GM18499 (cell line): Measurements from ENCODE around the gene EIF3K.
"Not testable (repeated sequence)": the region's sequence is repeated elsewhere in the genome, so short reads cannot be mapped to it uniquely, and the experiment has no call there.

ENCODE experiments used
- ATAC-seq: cut with Tn5 transposase; IDR thresholded peaks from one replicate; pipeline ENCODE4 v1.9.1; 2021; ENCODE audit warnings: moderate number of reproducible peaks; ENCODE audit not compliant: insufficient read depth, unreplicated experiment

The EIF3K gene

DNA sequence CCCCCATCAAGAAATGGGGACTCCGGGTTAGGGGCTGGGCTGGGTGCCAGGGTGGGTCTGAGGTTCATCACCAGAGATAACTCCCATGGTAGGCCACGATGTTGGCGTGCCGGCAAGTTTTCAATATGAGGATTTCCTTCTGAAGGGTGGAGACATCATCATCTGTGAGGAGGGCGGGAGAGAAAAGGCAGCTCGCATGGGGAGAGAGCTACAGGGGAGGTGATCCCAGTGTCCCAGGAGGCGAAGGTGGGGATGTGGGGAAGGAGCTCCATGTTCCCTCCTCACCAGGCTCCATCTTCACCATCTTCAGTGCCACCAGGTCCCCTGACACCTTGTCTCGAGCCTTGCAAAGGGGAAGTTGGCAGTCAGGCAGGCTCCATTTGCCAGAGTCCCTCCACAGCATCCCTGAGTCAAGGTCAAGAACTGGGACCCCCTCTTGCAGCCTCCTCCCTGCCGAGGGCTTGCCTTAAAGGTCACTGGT lies 1.7 kb upstream of the EIF3K start:
- ATAC-seq = no peak

DNA sequence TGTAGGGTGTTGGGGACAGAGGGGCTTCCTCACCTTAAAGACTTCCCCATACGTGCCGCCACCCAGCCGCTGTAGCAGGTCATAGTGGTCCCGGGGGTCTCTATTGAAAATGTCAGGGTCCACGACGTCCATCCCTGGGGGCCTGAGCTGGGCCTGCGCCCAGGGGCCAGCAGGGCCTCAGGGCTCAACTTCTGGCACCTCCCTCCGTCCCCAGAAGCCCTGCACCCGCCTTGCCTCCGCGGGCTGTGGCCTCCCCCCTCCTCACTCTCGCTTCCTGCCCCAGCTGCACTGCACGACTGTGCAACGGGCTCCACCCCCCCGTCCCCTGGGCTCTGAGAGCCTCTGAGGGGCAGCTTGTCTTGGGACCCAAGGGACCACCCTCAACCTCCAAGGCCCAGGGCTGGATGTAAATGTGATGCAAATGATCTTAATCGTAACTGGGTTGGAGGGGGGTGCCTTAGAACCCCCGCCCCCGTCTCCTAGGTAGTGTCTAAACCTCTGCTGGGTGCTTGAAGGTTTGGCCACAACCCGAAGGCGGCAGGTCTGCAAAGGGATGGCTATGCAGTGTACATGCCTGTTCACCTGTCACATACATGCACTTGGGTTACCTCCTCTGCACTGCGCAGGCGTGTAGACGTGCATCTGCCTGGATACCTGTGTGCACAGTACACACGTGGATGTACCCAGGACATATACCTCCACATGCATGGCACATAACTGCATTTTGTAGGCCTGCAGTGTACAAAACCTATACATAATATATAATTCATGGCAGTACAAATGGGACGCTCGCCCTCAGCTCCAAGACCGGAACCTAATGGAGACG lies 1.0 kb upstream of the EIF3K start, which contains the start of gene MAP4K1:
Gene MAP4K1 (minus strand): TSS at position 190 of the 826 bp plus-strand sequence. CDS start 58 bp downstream, at position 132.
- peak; percentile 43 for ATAC-seq

DNA sequence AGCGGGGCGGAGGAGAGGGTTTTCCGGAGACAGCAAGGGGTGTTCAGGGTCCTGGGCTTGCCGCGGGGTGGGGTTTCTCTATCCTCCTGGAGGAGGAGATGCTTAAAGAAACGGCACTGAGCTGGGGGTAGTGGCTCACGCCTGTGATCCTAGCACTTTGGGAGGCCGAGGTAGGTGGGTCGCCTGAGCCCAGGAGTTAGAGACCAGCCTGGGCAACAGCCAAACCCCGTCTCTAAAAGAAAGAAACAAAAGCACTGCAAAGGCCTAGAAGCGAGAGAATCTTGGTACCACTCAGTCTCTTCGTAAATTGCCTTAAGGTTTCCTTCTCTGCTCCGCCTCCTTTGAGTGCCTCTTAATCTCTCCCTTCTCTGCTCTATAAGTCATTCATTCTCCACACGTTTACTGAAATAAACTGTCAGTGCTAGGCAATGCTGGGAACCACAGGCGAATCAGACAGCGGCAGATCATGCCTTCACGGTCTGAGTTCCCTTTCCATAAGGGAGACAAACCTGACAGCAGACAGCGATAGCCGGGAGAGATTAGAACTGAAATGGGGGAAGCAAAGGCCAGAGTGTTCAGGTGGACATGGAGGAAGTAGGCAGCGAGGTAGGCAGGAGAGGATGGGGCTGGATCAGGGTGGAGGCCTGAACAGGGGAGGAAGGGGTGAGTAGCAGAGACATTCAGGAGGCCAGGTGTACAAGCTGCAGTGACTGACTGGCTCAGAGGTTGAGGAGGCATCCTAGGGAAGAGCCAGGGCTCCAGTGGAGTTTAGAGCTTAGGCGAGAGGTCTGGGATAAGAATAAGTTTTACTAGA lies 580 bp downstream of the EIF3K start:
- no peak for ATAC-seq

DNA sequence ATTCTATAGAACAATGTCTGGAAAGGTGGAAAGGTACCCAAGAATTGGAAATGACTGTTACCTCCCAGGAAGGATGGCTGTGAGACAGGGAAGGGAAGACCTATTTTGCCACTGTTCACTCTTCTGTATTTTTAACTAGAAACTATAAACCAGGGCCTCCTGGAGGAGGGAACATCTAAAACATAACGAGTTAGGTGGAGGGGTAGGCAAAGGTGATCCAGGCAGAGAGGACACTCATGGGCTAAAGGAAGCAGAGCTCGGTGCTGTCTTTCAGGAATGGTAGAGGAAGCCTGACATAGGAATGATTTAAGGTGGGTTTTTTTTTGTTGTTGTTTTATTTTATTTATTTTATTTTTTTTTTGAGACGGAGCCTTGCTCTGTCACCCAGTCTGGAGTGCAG lies 5.8 kb downstream of the EIF3K start:
- no peak for ATAC-seq

DNA sequence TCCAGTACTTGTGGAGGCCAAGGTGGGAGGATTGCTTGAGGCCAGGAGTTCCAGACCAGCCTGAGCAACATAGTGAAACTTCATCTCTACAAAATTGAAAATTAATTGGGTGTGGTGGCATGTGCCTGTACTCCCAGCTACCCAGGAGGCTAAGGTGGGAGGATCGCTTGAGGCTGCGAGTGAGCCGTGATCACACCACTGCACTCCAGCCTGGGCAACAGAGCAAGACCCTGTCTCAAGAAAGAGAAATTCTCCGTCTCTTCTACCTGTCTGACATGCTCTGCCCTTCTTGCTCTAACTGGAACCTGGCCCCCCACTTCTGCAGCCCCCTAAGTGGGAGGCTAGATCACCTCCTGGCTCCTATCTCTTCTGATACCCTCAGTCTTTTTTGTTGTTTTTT lies 7.4 kb downstream of the EIF3K start:
- no peak for ATAC-seq

DNA sequence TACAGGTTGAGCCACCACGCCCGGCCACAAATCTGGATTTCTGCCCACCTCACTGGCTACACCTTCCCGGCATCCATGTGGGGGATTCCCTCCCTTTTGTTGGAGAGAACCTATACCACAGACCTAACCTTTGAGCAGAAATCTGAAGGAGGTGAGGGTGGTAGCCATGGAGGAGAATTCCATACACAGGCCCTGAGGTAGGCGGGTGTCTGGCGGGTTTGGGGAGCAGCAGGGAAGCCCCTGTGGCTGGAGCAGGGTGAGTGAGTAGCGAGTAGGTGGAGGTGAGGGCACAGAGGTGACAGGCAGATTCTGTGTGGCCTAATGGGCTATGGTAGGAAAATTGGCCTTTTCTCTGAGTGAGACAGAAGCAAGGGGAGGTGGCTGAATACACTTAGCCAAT lies 10.6 kb downstream of the EIF3K start:
- ATAC-seq = no peak

DNA sequence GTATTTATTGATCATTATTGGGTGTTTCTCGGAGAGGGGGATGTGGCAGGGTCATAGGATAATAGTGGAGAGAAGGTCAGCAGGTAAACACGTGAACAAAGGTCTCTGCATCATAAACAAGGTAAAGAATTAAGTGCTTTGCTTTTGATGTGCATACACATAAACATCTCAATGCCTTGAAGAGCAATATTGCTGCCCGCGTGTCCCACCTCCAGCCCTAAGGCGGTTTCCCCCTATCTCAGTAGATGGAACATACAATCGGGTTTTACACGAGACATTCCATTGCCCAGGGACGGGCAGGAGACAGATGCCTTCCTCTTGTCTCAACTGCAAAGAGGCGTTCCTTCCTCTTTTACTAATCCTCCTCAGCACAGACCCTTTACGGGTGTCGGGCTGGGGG lies 12.3 kb downstream of the EIF3K start:
- not testable (repeated sequence) for ATAC-seq

DNA sequence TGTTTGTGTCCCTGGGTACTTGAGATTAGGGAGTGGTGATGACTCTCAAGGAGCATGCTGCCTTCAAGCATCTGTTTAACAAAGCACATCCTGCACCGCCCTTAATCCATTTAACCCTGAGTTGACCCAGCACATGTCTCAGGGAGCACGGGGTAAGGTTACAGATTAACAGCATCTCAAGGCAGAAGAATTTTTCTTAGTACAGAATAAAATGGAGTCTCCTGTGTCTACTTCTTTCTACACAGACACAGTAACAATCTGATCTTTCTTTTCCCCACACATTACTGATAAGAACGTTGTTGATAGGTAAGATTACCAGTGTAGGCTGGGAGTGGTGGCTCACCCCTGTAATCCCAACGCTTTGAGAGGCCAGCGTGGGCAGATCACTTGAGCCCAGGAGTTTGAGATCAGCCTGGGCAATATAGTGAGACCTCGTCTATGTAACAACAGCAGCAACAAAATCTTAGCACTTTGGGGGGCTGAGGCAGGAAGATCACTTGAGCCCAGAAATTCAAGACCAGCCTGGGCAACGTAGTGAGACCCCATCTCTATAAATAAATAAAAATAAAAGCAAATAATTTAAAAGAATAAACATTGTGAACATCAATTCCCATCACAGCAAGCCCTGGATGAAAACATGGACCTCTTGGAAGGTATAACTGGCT lies 13.0 kb downstream of the EIF3K start:
- ATAC-seq = not testable (repeated sequence)

DNA sequence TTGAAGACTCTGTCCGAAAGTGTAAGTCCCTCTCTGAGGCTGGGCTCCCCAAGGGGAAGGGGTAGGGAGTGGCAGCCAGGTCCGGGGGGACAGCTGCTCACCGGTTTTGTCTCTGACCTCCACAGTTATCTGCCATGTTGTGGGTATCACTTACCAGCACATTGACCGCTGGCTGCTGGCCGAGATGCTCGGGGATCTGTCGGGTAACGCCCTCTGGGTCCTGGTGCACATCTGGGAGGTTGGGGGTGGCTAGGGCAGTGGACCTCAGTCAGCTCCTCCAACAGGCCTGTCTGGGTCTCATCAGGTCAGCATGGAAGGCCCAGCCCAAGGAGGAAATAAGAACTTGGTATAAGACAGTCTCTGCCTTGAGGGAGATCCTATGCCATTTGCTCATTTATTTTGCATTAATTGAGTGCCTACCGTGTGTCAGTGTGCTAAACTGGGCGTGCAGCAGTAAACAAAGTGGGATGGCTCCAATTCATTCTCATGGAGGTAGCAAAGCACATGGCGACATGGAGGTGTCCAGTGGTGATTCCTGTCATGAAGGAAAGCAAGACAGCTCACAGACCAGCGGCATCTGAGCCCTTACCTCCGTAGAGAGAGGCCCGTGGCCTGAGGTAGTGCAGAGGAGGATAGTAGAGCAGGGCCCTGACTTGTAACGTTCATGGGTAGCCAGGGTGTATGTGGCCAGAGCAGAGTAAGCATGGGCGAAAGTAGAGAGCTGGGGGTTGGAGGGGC lies 13.7 kb downstream of the EIF3K start:
- no peak for ATAC-seq

DNA sequence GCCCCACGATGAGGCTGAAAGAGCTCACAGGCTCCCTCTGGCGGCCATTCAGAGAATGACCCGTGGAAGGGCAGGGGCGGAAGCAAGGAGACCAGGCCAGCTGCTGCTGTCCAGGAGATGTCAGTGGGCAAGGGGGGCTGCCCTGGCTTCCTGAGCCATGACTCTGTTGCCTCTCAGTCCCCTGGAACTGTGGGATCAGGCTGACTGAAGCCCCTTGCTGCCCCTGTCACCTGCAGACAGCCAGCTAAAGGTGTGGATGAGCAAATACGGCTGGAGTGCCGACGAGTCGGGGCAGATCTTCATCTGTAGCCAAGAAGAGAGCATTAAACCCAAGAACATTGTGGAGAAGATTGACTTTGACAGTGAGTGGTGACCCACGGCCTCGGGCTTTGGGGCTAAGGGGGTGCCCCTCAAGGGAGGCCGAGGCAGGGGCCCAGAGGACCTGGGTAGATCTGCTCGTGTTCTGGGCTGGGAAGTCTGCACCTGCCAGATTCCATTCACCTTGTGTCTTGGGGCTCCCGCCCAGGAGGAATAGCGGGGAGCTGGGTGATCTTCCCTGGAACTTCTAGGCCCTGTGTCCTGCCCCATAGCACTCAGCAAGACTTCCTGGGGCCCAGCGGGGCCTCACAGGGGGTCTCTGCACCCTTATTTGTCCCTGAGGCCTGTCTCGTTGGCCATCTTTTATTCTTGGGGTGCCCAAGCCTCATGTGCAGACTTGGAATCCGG lies 15.9 kb downstream of the EIF3K start:
- no peak for ATAC-seq

DNA sequence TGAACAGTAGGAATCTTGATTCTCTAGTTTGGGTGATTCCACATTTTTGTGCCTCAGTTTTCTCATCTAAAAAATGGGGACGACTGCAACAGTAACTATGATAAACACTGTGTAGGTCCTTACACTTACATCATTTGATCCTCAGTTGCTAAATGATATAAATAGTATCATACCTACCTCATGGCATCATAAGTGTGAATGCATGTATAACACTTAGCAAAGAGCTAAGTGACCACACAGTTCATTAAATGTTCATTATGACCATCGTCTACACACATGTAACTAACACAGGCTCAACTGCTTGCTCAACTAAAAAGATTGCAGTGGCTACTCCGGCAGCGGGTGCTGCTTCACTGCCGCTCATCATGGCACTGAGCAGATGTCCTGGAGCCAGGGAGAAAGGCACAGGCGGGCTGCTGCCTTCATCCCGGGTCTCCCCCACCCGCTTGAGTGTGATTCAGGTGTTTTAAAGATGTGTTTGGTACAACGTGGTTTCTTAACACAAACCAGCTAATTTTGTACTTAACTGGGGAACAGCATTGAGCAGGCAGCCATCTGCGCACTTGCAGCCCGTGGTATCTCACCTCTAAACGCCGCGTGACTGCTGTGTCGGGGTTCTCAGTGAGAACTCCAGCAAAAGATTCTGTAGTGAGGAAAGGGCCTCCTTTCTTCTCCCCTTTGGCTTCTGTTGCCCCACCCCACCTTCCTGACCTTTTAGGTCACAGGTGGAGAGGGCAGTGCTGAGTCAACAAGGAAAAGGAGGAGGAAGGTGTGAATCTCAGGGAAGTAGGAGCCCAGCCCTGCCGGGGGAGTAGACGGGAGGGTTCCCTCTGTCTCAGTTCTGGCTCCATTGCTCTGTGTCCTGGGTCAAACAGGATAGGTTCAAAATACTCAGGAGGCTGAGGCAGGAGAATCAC lies 16.8 kb downstream of the EIF3K start:
- no peak for ATAC-seq

DNA sequence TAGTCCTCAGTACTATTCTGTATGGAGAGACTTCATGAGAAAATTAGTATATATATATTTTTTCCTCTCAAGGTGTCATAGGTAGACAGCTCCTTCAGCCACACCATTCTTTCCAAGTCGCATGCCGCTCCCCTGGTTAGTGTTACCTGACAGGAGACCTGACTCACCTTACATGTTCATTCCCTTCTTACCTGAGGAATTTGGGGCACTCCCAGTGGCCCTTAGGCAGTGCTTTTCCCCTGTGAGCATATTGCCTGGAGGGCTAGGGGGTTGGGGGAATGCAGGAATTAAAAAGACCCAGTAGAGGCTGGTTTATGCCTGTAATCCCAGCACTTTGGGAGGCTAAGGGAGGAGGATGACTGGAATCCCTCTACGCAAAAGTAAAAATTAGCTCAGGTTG lies 19.5 kb downstream of the EIF3K start:
- ATAC-seq = no peak

DNA sequence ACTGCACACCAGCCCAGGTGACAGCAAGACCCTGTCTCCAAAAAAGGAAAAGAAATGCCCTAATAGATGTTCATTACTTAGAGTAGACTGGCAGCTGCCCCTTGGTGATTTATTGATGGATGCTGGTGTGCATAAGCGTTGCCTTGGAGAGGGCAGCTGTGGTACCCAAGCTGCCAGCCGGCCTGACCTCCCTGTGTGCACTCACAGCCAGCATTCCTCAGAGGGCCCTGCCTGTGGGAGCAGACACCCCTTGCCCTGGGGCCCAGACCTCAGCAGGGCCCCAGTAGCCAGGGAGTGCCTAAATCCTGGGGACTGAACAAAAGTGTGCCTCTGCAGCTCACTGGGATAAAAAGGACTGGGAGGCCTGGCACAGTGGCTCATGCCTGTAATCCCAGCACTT lies 20.7 kb downstream of the EIF3K start:
- no peak for ATAC-seq

DNA sequence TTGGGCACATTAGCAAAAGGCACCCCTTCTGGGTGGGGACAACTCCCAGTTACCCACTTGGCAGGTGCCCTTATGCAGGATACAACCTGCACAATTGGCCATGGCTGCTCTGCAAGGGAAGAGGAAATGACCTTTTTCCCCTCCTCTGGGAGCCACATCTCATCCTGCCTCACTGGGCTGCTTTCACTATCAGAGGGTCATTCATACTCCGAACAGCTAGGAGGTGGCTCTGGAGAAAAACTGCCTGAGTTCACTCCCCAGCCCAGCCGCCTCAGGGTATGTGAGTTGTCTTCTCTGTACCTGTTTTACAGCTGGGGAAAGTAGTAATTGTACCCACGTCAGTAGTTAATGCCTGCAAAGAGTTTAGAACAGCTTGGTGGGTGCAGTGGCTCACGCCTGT lies 21.4 kb downstream of the EIF3K start:
- no peak for ATAC-seq

DNA sequence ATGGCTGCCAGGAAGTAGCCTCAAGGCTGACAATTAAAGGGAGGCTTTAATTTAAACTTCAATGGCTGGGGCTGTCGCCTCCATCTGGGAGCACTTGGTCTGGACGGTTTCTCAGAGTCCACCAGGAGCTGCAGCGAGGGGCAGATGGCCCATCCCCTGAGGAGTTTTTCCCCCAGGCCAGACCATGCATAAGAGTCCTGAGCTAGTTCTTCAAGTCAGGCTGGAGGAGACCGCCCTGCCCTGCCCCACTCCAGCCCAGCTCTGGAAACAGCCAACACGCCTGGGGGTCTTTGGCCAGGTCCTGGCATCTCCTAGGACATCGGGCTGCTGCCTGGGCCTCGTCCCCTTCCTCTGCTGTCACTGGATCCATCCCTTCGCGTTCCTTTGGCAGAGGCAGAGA lies 23.2 kb downstream of the EIF3K start:
- no peak for ATAC-seq

DNA sequence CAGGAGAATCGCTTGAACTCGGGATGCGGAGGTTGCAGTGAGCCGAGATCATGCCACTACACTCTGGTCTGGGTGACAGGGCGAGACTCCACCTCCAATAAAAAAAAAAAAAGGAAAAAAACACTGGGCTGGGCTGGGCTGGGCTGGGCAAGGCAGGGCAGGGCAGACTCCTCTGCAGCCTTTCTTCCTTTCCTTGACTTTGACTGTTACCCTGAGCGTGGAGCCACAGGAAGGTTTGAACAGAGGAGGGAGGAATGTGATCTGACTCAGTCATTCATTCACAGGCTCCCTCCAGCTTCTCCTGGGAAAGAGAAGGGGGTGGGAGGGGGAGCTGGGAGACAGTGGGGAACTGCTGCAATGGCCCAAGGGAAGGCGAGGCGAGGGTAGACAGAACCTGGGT lies 25.7 kb downstream of the EIF3K start:
- ATAC-seq = no peak

DNA sequence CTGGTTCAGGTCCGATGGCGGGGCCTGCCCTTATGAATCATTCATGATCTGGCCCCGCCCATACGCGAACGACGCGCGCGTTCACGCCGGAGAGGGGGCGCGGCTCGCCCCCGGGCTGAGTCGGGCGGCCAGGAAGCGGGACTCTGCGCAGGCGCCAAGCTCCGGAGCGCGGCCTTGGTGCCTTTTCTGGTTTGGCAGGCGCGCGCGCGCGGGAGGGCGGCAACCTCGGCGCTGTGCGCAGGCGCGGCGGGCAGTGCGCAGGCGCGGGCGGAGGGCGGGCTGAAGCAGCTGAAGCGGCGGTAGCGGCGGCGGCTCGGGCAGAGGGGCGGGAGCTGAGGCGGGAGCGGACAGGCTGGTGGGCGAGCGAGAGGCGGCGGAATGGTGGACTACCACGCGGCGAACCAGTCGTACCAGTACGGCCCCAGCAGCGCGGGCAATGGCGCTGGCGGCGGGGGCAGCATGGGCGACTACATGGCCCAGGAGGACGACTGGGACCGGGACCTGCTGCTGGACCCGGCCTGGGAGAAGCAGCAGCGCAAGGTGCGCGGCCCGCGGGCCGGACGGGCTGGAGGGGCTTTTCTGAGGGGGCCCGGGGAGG lies 28.5 kb downstream of the EIF3K start, which contains the start of gene ACTN4:
Gene ACTN4 (plus strand): TSS at position 282 of the 598 bp plus-strand sequence. CDS start 97 bp downstream, at position 379.
- ATAC-seq = peak; percentile 53
